ENCODE data around the gene SPATA20. TPM values are rescaled to one million over a fixed set of nuclear protein-coding genes. Genes with fewer than 3 reads are reported as not detected.

The SPATA20 gene
- total RNA-seq, 4 donors from 2014 or later: 116 to 437 (median 228) TPM

GRCh38 chr17:50584749-50585148, 37.8 kb downstream of the SPATA20 start:
- H3K27ac ChIP-seq: no peak overlapping the region
- H3K36me3 ChIP-seq: no peaks in the 10 kb centered on the region
- in situ Hi-C loops (cut with MboI; ENCODE audit: low pct_ligation_motif_present in 1 of 4, low pct_unique_long_range_greater_than_20kb in 1 of 4, low sequenced_read_pairs in 3 of 4) (no loop called here), intact Hi-C loops (cut with DNase I; ENCODE audit: low total_unique reads) (no loop called here)
- H3K27me3 ChIP-seq: no peaks in the 10 kb centered on the region
- no peak overlapping the region for H3K4me3 ChIP-seq
- H3K9me3 ChIP-seq: no peaks in the 10 kb centered on the region
- TF ChIP-seq EP300 (IDR thresholded peaks at IDR 0.05; ENCODE audit: low read depth): no peak
- TF ChIP-seq POLR2A (IDR thresholded peaks at IDR 0.05): no peak
- TF ChIP-seq CTCF (IDR thresholded peaks at IDR 0.05): no peak
- no peak for TF ChIP-seq POLR2AphosphoS5 (IDR thresholded peaks at IDR 0.05)
- no peak for DNase-seq
- peaks cover 0 to 11% (median 4%) of the 10 kb centered on the region in 4 donors for H3K4me1 ChIP-seq
- 40 to 84% methylated on average over 2 to 5 of the region's 6 CpGs for WGBS, 2 donors (ENCODE audit: low coverage in 1 of 2)

- in situ Hi-C loops (cut with MboI; ENCODE audit: low pct_ligation_motif_present in 1 of 4, low pct_unique_long_range_greater_than_20kb in 1 of 4, low sequenced_read_pairs in 3 of 4) (no loop called here), intact Hi-C loops (cut with DNase I; ENCODE audit: low total_unique reads) (no loop called here)
- no peak for DNase-seq
- Histone ChIP-seq H3K9me3 (no peaks in the 10 kb centered on the region), H3K4me1 (peaks cover 0 to 12% (median 4%) of the 10 kb centered on the region in 4 donors), H3K4me3 (no peak overlapping the region), H3K36me3 (no peaks in the 10 kb centered on the region), H3K27me3 (no peaks in the 10 kb centered on the region), H3K27ac (no peak overlapping the region)
- 60 to 76% methylated on average over 2 to 4 of the region's 4 CpGs for WGBS, 2 donors (ENCODE audit: low coverage in 1 of 2)
- TF ChIP-seq POLR2A (IDR thresholded peaks at IDR 0.05): no peak
- no peak for TF ChIP-seq EP300 (IDR thresholded peaks at IDR 0.05; ENCODE audit: low read depth)
- no peak for TF ChIP-seq POLR2AphosphoS5 (IDR thresholded peaks at IDR 0.05)
- TF ChIP-seq CTCF (IDR thresholded peaks at IDR 0.05): no peak
Measured at GRCh38 chr17:50585346-50585745, 38.4 kb downstream of the SPATA20 start.

- in situ Hi-C loops (cut with MboI; ENCODE audit: low pct_ligation_motif_present in 1 of 4, low pct_unique_long_range_greater_than_20kb in 1 of 4, low sequenced_read_pairs in 3 of 4): no loop called here
- no peak overlapping the region for H3K4me3 ChIP-seq
- TF ChIP-seq CTCF (IDR thresholded peaks at IDR 0.05): no peak
- no peak for TF ChIP-seq POLR2A (IDR thresholded peaks at IDR 0.05)
- no peaks in the 10 kb centered on the region for H3K36me3 ChIP-seq
- intact Hi-C loops (cut with DNase I; ENCODE audit: low total_unique reads): no loop called here
- peaks cover 0 to 12% (median 4%) of the 10 kb centered on the region in 4 donors for H3K4me1 ChIP-seq
- 76 to 100% methylated on average over 2 to 8 of the region's 8 CpGs for WGBS, 2 donors (ENCODE audit: low coverage in 1 of 2)
- H3K27me3 ChIP-seq: no peaks in the 10 kb centered on the region
- H3K9me3 ChIP-seq: no peaks in the 10 kb centered on the region
- DNase-seq: no peak
- no peak overlapping the region for H3K27ac ChIP-seq
Measured at GRCh38 chr17:50585891-50586290, 38.9 kb downstream of the SPATA20 start.

- peaks cover 0 to 12% (median 4%) of the 10 kb centered on the region in 4 donors for H3K4me1 ChIP-seq
- TF ChIP-seq EP300 (IDR thresholded peaks at IDR 0.05; ENCODE audit: low read depth) (no peak), CTCF (IDR thresholded peaks at IDR 0.05) (no peak), POLR2AphosphoS5 (IDR thresholded peaks at IDR 0.05) (no peak), POLR2A (IDR thresholded peaks at IDR 0.05) (no peak)
Measured at GRCh38 chr17:50586421-50587247, 39.7 kb downstream of the SPATA20 start.

More at GRCh38 chr17:50586421-50587247, 39.7 kb downstream of the SPATA20 start:
- Histone ChIP-seq H3K27me3 (no peaks in the 10 kb centered on the region), H3K9me3 (no peaks in the 10 kb centered on the region), H3K27ac (no peak overlapping the region), H3K36me3 (no peaks in the 10 kb centered on the region), H3K4me3 (no peak overlapping the region)
- intact Hi-C loops (cut with DNase I; ENCODE audit: low total_unique reads): no loop called here
- in situ Hi-C loops (cut with MboI; ENCODE audit: low pct_ligation_motif_present in 1 of 4, low pct_unique_long_range_greater_than_20kb in 1 of 4, low sequenced_read_pairs in 3 of 4): no loop called here
- 87% methylated on average over 9 of the region's 9 CpGs; no CpG with 5 or more reads in 1 of the 2 donors for WGBS, 2 donors (ENCODE audit: low coverage in 1 of 2)
- no peak for DNase-seq
